ENCODE measurements around the gene DGKZ.

Gene DGKZ

GRCh38 chr11:46348566-46349401 is 1.5 kb downstream of the DGKZ start:
- H3K27ac ChIP-seq: peak overlapping the region; percentile 88
- no peak for TF ChIP-seq ZFX (IDR thresholded peaks at IDR 0.05)
- TF ChIP-seq, protein P1, sequence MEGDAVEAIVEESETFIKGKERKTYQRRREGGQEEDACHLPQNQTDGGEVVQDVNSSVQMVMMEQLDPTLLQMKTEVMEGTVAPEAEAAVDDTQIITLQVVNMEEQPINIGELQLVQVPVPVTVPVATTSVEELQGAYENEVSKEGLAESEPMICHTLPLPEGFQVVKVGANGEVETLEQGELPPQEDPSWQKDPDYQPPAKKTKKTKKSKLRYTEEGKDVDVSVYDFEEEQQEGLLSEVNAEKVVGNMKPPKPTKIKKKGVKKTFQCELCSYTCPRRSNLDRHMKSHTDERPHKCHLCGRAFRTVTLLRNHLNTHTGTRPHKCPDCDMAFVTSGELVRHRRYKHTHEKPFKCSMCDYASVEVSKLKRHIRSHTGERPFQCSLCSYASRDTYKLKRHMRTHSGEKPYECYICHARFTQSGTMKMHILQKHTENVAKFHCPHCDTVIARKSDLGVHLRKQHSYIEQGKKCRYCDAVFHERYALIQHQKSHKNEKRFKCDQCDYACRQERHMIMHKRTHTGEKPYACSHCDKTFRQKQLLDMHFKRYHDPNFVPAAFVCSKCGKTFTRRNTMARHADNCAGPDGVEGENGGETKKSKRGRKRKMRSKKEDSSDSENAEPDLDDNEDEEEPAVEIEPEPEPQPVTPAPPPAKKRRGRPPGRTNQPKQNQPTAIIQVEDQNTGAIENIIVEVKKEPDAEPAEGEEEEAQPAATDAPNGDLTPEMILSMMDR (conservative IDR thresholded peaks at IDR 0.05): no peak

- TF ChIP-seq, protein P1 (conservative IDR thresholded peaks at IDR 0.05): no peak
- no peak for TF ChIP-seq ZFX (IDR thresholded peaks at IDR 0.05)
- H3K27ac ChIP-seq: no peak overlapping the region
Measured at GRCh38 chr11:46350695-46351094, 3.4 kb downstream of the DGKZ start.

GRCh38 chr11:46351148-46351547 is 3.9 kb downstream of the DGKZ start:
- no peak overlapping the region for H3K27ac ChIP-seq
- TF ChIP-seq, protein P1 (conservative IDR thresholded peaks at IDR 0.05): no peak
- no peak for TF ChIP-seq ZFX (IDR thresholded peaks at IDR 0.05)

DNA sequence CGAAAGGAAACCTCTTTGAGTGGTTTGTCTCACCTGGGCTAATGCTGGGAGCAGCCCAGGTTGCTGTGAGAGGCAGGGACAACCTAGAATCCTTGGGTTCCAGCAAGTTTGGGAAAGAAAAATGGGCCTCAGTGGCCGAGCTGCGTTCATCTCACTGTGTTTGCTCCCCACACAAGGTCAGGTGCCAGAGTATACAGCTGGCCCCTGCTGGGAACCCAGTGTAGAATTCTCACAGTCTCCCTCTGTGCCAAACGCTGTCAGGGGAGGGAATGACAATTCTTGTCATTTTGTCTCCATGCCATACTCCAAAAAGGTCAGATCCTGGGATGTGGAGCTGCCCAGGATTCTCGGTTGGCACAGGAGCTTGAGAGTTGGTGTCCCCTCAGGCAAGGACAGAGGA is 4.3 kb downstream of the DGKZ start:
- no peak for TF ChIP-seq ZFX (IDR thresholded peaks at IDR 0.05)
- TF ChIP-seq, protein P1 (conservative IDR thresholded peaks at IDR 0.05): no peak

DNA sequence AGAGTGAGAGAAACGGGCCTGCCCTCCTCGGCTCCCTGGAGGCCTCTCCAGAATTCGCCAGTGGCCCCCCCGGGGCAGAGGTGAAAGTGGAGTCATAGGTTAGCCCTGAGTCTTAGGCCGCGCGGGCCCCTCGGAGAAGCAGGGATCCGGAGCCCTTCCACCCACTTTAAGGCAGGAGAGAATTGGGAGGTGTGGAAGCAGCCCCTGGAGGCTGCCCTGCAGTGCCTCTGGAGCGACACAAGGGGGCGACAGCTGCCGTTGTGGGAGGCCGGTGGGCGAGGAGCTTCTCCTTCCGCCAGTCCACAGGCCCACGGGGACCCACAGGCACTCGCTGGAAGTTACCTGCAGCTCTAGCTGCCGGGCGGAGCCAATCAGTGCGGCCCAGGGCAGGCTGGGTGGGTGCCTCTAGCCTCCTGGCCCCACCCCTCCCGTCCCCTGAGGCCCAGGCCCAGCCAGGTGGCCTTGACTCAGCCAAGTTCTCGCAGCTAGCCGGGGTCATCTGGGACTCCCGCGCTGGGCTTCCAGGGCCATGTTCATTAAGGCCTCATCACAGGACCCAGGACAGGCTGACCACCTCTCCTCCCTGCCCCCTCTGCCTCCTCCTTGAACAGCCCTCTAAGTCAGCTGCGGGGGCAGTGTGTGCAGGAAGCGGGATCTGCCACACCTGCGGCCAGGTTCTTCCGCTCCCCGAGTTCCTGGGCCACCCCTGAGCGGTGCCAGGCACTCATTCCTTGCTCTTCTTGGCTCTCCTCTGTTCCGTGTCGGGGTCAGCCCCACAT is 5.0 kb downstream of the DGKZ start:
- H3K27ac ChIP-seq: no peak overlapping the region
- no peak for TF ChIP-seq ZFX (IDR thresholded peaks at IDR 0.05)
- TF ChIP-seq, protein P1 (conservative IDR thresholded peaks at IDR 0.05): peak; percentile 79

More for the DNA sequence above, 4.3 kb downstream of the DGKZ start:
- no peak overlapping the region for H3K27ac ChIP-seq

GRCh38 chr11:46353698-46354097 is 6.4 kb downstream of the DGKZ start:
- TF ChIP-seq, protein P1 (conservative IDR thresholded peaks at IDR 0.05): no peak
- no peak for TF ChIP-seq ZFX (IDR thresholded peaks at IDR 0.05)
- no peak overlapping the region for H3K27ac ChIP-seq

DNA sequence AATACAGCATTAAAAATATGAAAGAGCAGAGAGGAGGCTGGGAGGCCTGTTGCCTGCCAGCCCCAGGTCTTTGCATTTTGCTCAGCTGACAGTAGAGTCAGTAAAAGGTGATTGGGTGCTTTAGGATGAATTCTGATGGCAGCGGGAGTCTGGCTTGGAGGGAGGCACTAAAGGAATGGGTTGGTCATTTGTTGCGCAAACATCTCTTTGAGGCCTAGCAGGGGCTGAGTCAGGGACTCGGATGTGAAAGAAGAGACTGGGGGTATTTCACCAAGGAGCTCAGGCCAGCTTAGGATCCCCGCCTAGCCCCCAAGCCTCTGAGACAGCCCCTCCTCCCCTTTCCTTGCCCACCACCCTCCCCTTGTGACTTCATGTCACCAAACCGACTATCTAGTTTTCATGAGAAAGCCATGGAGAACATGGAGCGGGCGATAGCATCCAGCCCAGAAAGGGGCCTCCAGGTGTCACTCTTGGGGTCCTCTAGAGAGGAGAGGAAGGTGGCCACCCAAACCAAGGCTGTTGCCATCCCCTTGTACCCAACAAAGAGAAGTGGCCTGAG is 9.7 kb downstream of the DGKZ start:
- TF ChIP-seq, protein P1 (conservative IDR thresholded peaks at IDR 0.05): no peak
- no peak for TF ChIP-seq ZFX (IDR thresholded peaks at IDR 0.05)
- no peak overlapping the region for H3K27ac ChIP-seq
